ENCODE measurements around the gene ARL2BP.

ARL2BP gene

DNA sequence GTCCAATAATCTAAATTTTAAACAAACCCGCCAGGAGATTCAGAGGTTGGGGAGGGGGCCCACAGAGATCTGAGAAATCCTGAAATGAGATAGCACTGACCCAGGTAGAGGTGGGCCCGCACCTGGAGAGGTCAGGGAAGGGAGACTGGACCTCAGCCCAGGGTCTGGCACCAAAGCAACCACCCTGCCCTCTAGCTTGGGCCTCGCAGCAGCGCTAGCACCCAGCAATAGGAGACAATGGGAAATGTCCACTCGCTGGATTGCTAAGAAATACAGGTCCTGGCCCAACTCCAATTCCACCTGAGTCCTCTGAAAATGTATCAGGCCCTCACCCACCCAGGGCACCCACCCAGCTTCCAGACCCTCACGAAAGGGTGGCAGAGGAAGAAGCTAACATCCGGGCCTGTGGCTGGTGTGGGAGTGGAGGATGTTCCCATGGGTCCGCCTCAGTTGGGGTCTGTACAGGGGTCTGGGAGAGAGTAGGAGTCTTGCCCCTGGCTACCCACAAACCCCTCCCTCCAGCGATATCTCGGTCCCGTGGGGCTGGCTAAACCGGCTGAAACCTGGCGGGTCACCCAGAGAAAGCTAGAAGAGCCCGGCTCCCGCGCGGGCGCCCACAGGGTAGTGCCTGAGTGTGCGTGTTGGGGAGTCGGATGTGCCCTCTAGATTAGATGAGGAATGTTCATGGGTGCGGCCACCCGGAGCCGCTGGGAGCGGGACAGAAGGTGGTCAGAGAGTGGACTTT is 38.3 kb downstream of the ARL2BP start:
- no peak for DNase-seq (ENCODE audit: low spot score)

GRCh38 chr16:57283959-57284208 is 38.8 kb downstream of the ARL2BP start:
- no peak for DNase-seq (ENCODE audit: low spot score)

DNA sequence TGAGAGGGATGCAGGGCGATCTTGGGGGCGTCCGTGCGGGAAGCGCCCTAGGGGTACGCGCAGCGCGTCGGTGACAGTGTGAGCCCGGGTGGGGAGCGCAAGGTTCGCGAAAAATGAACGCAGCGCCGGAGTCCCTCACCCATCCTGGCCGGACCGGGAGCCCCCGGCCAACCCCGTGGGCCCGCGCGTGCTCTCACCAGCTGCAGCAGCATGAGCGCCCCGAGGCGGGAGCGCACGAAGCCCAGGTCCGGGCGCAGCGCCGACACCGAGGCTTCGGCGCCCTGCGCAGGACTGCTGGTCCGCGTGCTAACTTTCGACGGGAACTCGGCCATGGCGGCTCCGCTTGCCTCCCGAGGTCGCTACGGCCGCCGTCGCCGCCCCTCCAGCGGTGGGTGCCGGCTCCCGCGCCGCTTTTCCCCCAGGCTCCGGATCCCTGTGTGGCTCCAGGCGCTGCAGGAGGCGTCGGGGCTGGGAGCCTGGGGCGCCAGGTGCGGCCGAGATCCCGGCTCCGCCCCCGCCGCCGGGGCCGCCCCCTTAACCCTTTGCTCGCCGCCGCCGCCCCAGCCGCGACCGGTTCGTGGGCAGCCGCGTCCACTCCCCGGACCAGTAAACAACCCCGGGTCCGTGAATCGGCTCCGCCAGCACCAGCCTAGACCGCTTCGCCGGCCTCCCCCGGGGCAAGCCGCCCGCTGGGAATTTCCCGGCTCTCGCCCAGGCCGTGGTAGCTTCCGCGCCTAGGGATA is 39.3 kb downstream of the ARL2BP start, which contains the start of gene PLLP:
Gene PLLP (minus strand): TSS at position 464 of the 743 bp plus-strand sequence. CDS start 132 bp downstream, at position 332.
- peak; percentile 66 for DNase-seq (ENCODE audit: low spot score)

DNA sequence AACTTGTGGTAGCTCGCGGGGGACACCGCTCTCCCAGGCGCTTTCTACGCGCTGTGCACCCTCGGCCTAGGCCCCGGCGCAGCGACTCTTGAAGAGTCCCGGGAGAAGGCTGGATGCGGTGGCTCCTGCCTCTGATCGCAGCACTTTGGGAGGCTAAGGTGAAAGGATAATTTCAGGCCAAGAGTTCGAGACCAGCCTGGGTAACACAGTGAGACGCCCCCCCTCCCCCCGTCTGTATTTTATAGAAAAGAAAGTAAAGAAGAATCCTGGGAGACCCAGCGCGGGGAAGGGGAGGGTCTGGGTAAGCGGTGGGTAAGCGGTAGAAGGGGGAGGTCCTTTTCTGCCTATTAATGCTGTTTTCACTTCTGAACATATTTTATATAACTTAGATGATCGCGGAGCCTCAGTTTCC is 39.9 kb downstream of the ARL2BP start:
- no peak for DNase-seq (ENCODE audit: low spot score)

DNA sequence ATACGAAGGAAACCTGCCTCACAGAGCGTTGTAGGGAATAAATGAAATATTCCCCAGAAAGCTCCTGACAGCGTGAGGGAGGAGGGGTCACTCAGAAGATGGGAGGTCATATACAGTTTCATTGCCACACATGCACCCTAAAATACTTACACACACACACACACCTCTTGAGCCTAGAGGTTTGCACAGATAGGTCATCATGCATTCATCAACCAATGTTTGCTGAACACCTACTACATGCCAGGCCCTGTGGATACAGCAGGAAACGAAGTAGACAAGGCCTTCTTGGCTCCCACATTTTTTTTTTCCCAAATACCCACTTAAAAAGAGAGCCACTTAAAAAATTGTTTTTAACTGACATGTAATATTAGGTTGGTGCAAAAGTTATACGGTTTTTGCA is 40.3 kb downstream of the ARL2BP start:
- no peak for DNase-seq (ENCODE audit: low spot score)

GRCh38 chr16:57289391-57290257 is 44.6 kb downstream of the ARL2BP start:
- DNase-seq (ENCODE audit: low spot score): no peak

DNA sequence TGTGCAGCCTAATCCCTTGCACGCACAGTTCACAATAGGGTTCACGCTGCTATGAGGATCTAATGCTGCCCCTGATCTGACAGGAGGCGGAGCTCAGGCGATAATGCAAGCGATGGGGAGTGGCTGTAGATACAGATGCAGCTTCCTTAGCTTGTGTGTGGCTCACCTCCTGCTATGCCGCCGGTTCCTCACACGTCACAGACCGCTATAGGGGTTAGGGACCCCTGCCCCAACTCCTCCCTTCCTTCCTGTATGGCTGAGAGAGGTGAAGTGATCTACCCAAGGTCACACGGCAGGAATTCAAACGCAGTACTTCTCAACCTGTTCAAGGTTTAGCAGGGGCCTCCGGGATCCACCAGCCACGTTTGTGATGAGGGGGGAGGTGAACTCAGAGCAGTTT is 52.8 kb downstream of the ARL2BP start:
- DNase-seq (ENCODE audit: low spot score): no peak

- DNase-seq (ENCODE audit: low spot score): no peak
Observed at GRCh38 chr16:57299009-57299718, 54.1 kb downstream of the ARL2BP start.

GRCh38 chr16:57299719-57300386 is 54.8 kb downstream of the ARL2BP start:
- DNase-seq (ENCODE audit: low spot score): peak; percentile 93

DNA sequence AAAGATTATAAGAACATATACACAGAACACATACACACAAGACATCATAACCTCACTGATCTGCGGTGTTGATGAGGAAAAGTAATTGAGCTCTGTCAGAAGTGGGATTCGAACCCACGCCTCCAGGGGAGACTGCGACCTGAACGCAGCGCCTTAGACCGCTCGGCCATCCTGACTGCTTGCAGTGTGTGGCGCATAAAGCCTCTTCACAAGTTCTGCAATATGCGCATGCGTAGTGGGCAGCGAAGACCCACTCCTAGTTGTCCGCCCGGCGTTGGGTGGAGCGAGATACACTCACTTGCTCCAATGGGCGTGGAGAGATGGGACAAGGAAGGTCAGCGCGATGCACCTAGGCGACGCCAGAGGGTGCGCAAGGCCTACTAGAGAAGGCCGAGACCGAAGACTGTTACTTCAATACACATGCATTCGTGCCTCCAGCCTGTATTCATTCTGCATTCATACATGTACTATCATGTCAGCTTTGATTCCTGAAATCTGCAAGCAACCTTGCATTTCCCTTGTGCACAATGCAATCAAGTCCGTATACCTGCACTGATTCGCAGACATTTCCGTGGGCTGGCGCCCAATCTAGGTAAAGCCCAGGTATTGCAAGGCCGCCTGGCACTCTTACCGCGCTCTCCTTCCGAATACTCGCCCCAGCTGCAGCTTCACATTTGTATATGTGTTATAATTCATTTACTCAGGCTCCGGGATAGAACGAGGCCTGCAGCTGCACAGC is 55.5 kb downstream of the ARL2BP start:
- DNase-seq (ENCODE audit: low spot score): peak; percentile 100

- DNase-seq (ENCODE audit: low spot score): peak; percentile 50
Observed at GRCh38 chr16:57301126-57301817, 56.2 kb downstream of the ARL2BP start.
